ENCODE data around the gene TRIM2. TPM values are rescaled to one million over a fixed set of nuclear protein-coding genes. Genes with fewer than 3 reads are reported as not detected.

Gene TRIM2
- total and polyA plus RNA-seq, 11 donors, result 5.5 to 30.5 (median 18.5) TPM

DNA sequence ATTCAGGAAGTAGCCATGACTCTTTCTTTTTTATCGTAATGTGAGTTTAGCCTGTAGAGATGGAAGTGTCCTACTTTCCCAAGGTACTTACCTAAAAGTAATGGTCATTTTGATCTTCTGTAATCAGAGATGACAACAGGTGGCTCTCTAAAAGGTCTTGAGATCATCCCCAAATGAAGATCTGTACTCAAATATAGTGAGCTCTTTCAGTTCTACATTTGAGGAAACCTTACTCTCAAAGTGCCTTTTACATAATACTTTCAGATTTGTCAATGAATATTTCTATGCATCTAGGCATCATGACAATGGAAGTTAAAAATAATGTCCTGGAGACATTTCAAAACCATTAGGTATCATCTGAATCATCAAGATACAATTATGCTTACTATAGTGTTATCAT, 123.0 kb downstream of the TRIM2 start:
- no peak for ATAC-seq
- 82 to 88% (median 85%) methylated on average over 1 of the region's 1 CpG for WGBS, 4 donors
- TF ChIP-seq, protein P1, sequence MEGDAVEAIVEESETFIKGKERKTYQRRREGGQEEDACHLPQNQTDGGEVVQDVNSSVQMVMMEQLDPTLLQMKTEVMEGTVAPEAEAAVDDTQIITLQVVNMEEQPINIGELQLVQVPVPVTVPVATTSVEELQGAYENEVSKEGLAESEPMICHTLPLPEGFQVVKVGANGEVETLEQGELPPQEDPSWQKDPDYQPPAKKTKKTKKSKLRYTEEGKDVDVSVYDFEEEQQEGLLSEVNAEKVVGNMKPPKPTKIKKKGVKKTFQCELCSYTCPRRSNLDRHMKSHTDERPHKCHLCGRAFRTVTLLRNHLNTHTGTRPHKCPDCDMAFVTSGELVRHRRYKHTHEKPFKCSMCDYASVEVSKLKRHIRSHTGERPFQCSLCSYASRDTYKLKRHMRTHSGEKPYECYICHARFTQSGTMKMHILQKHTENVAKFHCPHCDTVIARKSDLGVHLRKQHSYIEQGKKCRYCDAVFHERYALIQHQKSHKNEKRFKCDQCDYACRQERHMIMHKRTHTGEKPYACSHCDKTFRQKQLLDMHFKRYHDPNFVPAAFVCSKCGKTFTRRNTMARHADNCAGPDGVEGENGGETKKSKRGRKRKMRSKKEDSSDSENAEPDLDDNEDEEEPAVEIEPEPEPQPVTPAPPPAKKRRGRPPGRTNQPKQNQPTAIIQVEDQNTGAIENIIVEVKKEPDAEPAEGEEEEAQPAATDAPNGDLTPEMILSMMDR (IDR thresholded peaks at IDR 0.05), result no peak
- no peak for TF ChIP-seq POLR2A (IDR thresholded peaks at IDR 0.05)
- Histone ChIP-seq H3K4me3 (no peak overlapping the region), H3K36me3 (peaks cover 0 to 92% (median 24%) of the 10 kb centered on the region in 9 donors), H3K27me3 (no peaks in the 10 kb centered on the region), H3K27ac (no peak overlapping the region), H3K9me3 (no peaks in the 10 kb centered on the region), H3K4me1 (no peaks in the 10 kb centered on the region)
- DNase-seq, result no peak
- intact Hi-C loops (cut with DNase I), result no loop called here

DNA sequence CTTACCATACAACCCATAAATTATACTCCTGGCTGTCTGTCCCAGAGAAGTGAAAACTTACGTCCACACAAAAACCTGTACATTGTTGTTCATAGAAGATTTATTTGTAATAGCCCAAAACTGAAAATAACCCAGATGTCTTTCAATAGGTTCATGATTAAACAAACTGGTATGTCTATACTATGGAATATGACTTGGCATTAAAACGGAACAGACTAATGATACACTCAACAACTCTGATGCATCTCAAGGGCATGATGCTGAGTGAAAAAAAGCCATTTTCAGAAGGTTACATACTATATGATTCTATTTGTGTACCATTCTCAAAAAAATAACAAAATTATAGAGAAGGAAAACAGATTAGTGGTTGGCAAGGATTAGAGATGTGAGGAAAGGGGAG, 128.7 kb downstream of the TRIM2 start:
- intact Hi-C loops (cut with DNase I), result no loop called here
- no peak for ATAC-seq
- H3K27me3 ChIP-seq, result no peaks in the 10 kb centered on the region
- DNase-seq, result no peak
- WGBS, 4 donors, result 95 to 96% (median 95%) methylated on average over 2 of the region's 2 CpGs
- H3K4me3 ChIP-seq, result no peak overlapping the region
- TF ChIP-seq, protein P1 (IDR thresholded peaks at IDR 0.05), result no peak
- TF ChIP-seq POLR2A (IDR thresholded peaks at IDR 0.05), result no peak
- H3K9me3 ChIP-seq, result no peaks in the 10 kb centered on the region
- no peak overlapping the region for H3K27ac ChIP-seq
- H3K36me3 ChIP-seq, result peaks cover 0 to 91% (median 26%) of the 10 kb centered on the region in 9 donors
- H3K4me1 ChIP-seq, result no peaks in the 10 kb centered on the region

DNA sequence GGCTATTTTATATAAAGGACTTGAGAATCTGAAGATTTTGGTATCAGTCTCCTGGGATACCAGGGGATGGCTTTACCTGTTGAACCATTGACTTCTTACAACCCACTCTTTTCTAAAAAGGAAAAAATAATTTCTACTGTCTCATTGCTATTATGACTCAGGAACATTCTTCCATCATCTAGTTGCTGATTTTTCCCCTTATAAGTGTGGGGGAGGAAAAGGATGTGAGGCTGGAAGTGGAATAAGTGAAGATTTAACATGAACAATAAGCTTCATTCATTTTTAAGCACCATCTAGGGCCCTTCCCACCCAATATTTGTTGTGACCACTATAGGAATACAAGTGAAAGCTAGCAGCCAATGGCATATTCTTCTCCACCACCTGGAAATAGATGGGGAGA, 129.6 kb downstream of the TRIM2 start:
- DNase-seq (no peak), ATAC-seq (no peak)
- Histone ChIP-seq H3K27ac (no peak overlapping the region), H3K36me3 (peaks cover 0 to 81% (median 20%) of the 10 kb centered on the region in 9 donors), H3K4me1 (no peaks in the 10 kb centered on the region), H3K27me3 (no peaks in the 10 kb centered on the region), H3K9me3 (no peaks in the 10 kb centered on the region), H3K4me3 (no peak overlapping the region)
- intact Hi-C loops (cut with DNase I), result no loop called here
- TF ChIP-seq, protein P1 (IDR thresholded peaks at IDR 0.05), result no peak
- TF ChIP-seq POLR2A (IDR thresholded peaks at IDR 0.05), result no peak

DNA sequence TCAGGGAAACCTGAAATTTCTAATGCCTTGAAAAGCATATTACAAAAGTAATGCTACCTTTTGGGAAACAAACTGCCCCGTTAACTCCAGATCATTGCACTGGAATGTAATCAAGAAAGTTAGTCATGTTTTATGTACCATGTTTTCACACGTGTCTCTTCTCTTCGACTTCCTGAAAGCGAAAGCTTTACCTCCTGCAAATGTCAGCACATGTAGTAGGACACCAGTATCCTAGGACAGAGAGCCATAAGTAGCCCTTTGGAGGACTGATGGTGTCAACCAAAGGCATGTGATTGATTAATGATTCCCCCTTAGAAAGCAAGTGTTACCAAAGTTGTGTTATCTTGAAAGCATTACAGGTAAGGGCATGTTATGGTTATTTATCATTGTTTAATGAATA, 131.4 kb downstream of the TRIM2 start:
- ATAC-seq (no peak), DNase-seq (no peak)
- 73 to 89% (median 85%) methylated on average over 4 of the region's 4 CpGs for WGBS, 4 donors
- intact Hi-C loops (cut with DNase I), result no loop called here
- Histone ChIP-seq H3K4me1 (no peaks in the 10 kb centered on the region), H3K27me3 (no peaks in the 10 kb centered on the region), H3K27ac (no peak overlapping the region), H3K4me3 (no peak overlapping the region), H3K36me3 (peaks cover 0 to 65% (median 14%) of the 10 kb centered on the region in 9 donors), H3K9me3 (no peaks in the 10 kb centered on the region)
- TF ChIP-seq POLR2A (IDR thresholded peaks at IDR 0.05), result no peak
- TF ChIP-seq, protein P1 (IDR thresholded peaks at IDR 0.05), result no peak

Data from heart left ventricle (tissue), 16 donors.